Psoas muscle (tissue), 8 donors: ENCODE results near the gene FRY. TPM values are rescaled to one million over a fixed set of nuclear protein-coding genes. Genes with fewer than 3 reads are reported as not detected.
A peak's percentile ranks its signal among the peaks of the same experiment; 100 is the strongest.

Experiments used
- ATAC-seq, 4 donors: fragments of 200-7000 bp; cut with Tn5 transposase; one replicate each; pipeline ENCODE4 v1.9.1; 2020; ENCODE audit warnings: moderate library complexity in 3 of 4, mild to moderate bottlenecking in 2 of 4
- DNase-seq, 2 donors: peaks; one replicate each; pipeline ENCODE4 v3.0.0-alpha.2; 2020
- H3K27ac ChIP-seq: fragments of 200-600 bp; one replicate; pipeline ENCODE4 v1.8.0; 2022
- H3K27me3 ChIP-seq, 3 donors: fragments of 200-600 bp in 1 of 3; one replicate each; pipeline versions ENCODE4 v1.6.1 to v1.8.0; 2013 to 2022; ENCODE audit warnings: low read length in 2 of 3, mild to moderate bottlenecking in 2 of 3, moderate library complexity in 1 of 3; ENCODE audit not compliant: insufficient read depth in 3 of 3
- H3K36me3 ChIP-seq, 2 donors: fragments of 200-600 bp in 1 of 2; one replicate each; pipeline versions ENCODE4 v1.6.1 to v1.8.0; 2013 to 2022; ENCODE audit warnings: low read depth in 1 of 2, mild to moderate bottlenecking in 1 of 2, moderate library complexity in 1 of 2; ENCODE audit not compliant: insufficient read depth in 1 of 2
- H3K4me1 ChIP-seq: fragments of 200-600 bp; one replicate; pipeline ENCODE4 v1.8.0; 2022
- H3K4me3 ChIP-seq: fragments of 200-600 bp; one replicate; pipeline ENCODE4 v1.8.0; 2022; ENCODE audit warnings: mild to moderate bottlenecking
- H3K9me3 ChIP-seq: fragments of 200-600 bp; one replicate; pipeline ENCODE4 v1.8.0; 2022
- CTCF ChIP-seq: fragments of 200-600 bp; IDR thresholded peaks from one replicate; pipeline ENCODE4 v1.8.0; 2022; ENCODE audit warnings: antibody characterized with exemption
- WGBS, 3 donors: extraction: QIAGEN DNeasy Blood & Tissue Kit; methylation state at CpG; one replicate each; pipeline versions ENCODE4 v1.1.6 to v1.1.7; 2013; 5-methylcytosine and 5-hydroxymethylcytosine counted together
- intact Hi-C, 2 donors: fragments of 100-400 bp; cut with DNase I; formaldehyde crosslinking; loops; one replicate each; pipeline versions ENCODE4 v1.11.0 to v1.14.2; 2022
- polyA plus RNA-seq, 3 donors: library from polyadenylated mRNA; stranded (reverse); fragments of 200-250 nt; gene quantifications; one replicate each; pipeline ENCODE4 v1.2.3, GENCODE V29; 2013
- total RNA-seq, 4 donors: library from RNA; stranded (reverse); fragmentation: NEBNext Ultra II Directional in 2 of 4; extraction: Animal tissue kit (Norgen Biotek cat#: 25700) in 2 of 4; gene quantifications; one replicate each; pipeline versions ENCODE4 v1.2.1 to v1.2.4, GENCODE V29; 2021 to 2023
- donor health status: healthy with polysubstance abuse.
- donor health status: DM: no; HTN: no; CAD: no; lungs with moderate emphysema.
- donor health status: Bipolar disorder and iron deficiency.
- donor health status: healthy.
- donor health status: DM: yes; HTN: yes; CAD: no.
- donor health status: DM: no; HTN: no; CAD: no.
- donor health status: DM: no; HTN: no; CAD: no.
- donor health status: DM: yes; HTN: yes; CAD: no.

FRY gene
- total and polyA plus RNA-seq, 7 donors = 7.1 to 56.9 (median 24.0) TPM

DNA sequence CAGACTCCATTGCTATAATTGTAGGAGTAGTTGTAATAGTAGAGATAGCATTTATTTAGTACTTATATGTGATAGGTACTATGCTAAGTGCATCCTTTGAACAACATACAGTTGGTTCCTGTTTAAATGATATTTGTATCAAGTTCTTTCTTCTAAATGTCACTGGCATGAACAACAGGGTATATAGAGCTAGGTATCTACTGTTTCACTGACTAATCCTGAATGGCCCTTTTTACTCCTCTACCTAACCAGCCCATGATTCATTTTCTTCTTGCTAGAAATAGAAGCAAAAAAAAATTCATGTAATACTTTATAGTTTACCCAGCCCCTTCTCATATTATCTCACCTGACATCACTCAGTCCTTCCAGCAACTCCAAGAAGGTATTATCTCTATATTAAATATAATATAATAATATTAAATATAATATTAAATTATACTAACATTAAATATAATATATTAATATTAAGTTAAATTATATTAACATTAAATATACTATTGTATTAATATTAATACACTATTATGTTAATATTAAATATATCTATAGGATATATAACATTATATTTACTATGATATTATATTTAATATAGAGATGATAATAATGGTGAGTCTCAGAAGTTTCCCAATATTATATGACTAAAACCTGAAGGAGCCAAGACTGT, 74.2 kb downstream of the FRY start:
- ATAC-seq (peak; percentile 51 to 75 (median 68)), DNase-seq (no peak)
- Histone ChIP-seq H3K27me3 (no peaks in the 10 kb centered on the region), H3K36me3 (peaks cover 0 to 20% of the 10 kb centered on the region in 2 donors), H3K9me3 (no peaks in the 10 kb centered on the region), H3K4me3 (no peak overlapping the region), H3K4me1 (peaks cover 4% of the 10 kb centered on the region), H3K27ac (no peak overlapping the region)
- intact Hi-C loops = no loop called here
- no peak for TF ChIP-seq CTCF

GRCh38 chr13:32107474-32107873, 75.9 kb downstream of the FRY start:
- H3K27me3 ChIP-seq = no peaks in the 10 kb centered on the region
- no peak overlapping the region for H3K4me3 ChIP-seq
- peaks cover 0 to 11% of the 10 kb centered on the region in 2 donors for H3K36me3 ChIP-seq
- H3K4me1 ChIP-seq = peaks cover 4% of the 10 kb centered on the region
- intact Hi-C loops = no loop called here
- H3K27ac ChIP-seq = no peak overlapping the region
- WGBS, 3 donors = 77 to 86% (median 80%) methylated on average over 4 of the region's 4 CpGs
- H3K9me3 ChIP-seq = no peaks in the 10 kb centered on the region
- TF ChIP-seq CTCF = no peak
- ATAC-seq (no peak), DNase-seq (no peak)

DNA sequence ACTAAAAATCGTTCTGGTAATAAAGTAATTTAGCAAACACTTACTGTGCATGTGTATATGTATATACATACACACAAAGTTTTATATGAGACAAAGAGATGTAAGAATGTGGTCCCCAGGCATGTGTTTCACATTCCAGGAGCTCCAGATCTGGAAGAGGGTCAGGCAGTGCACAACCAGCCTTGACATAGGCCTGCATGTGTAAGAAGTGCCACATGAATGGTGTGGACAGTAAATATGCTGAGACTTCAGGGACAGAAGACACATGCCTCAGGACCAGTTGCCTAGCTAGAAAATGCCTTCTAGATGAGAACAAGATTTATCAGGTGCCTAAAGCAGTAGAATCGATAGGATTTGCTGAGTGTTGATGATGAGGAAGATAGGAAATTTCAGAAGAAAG, 76.4 kb downstream of the FRY start:
- no peaks in the 10 kb centered on the region for H3K9me3 ChIP-seq

DNA sequence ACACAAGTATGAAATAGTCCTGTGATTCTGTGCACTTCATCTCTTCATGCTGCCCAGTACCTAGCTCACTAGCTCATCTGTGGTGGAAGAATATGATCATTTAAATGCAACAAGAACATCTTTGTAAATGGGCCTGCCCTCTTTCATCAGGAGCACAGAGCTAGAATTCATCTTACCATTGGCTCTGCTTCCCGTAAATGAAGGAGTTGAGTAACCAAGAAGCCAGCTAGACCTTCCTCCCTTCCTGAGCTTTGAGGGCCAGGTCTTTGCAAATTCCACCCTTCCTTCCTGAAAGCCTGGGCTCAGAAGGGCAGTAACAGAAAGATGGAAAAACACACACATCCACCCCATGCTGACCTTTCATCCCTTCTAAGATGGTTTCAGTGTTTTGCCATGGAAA, 82.0 kb downstream of the FRY start:
- no peaks in the 10 kb centered on the region for H3K27me3 ChIP-seq
- intact Hi-C loops = loop anchor here in 1 of 2 donors (10.0 kb wide), 1 partner anchor 49 kb away; no protein-coding TSS in a partner anchor

More for the DNA sequence above, 76.4 kb downstream of the FRY start:
- ATAC-seq (no peak), DNase-seq (no peak)
- intact Hi-C loops = no loop called here
- Histone ChIP-seq H3K4me3 (no peak overlapping the region), H3K27ac (no peak overlapping the region), H3K4me1 (peaks cover 4% of the 10 kb centered on the region), H3K27me3 (no peaks in the 10 kb centered on the region), H3K36me3 (peaks cover 0 to 6% of the 10 kb centered on the region in 2 donors)
- WGBS, 3 donors = 87 to 89% (median 88%) methylated on average over 2 of the region's 2 CpGs
- no peak for TF ChIP-seq CTCF

More for the DNA sequence above, 82.0 kb downstream of the FRY start:
- H3K4me1 ChIP-seq = peaks cover 26% of the 10 kb centered on the region
- ATAC-seq = no peak
- H3K27ac ChIP-seq = no peak overlapping the region
- H3K9me3 ChIP-seq = no peaks in the 10 kb centered on the region
- WGBS, 3 donors = 65 to 78% (median 72%) methylated on average over 1 of the region's 1 CpG
- no peak for DNase-seq
- no peak for TF ChIP-seq CTCF
- no peaks in the 10 kb centered on the region for H3K36me3 ChIP-seq
- no peak overlapping the region for H3K4me3 ChIP-seq
